Activated CD8-positive, alpha-beta memory T cell treated with anti-CD3 and anti-CD28 coated beads, Interleukin-2, amount 50 U/mL, for 48 hours (primary cell): ENCODE measurements around the gene SMNDC1.

ENCODE experiments used
- DNase-seq: peaks from one replicate; pipeline ENCODE4 v3.0.0-alpha.2; 2020

The SMNDC1 gene

DNA sequence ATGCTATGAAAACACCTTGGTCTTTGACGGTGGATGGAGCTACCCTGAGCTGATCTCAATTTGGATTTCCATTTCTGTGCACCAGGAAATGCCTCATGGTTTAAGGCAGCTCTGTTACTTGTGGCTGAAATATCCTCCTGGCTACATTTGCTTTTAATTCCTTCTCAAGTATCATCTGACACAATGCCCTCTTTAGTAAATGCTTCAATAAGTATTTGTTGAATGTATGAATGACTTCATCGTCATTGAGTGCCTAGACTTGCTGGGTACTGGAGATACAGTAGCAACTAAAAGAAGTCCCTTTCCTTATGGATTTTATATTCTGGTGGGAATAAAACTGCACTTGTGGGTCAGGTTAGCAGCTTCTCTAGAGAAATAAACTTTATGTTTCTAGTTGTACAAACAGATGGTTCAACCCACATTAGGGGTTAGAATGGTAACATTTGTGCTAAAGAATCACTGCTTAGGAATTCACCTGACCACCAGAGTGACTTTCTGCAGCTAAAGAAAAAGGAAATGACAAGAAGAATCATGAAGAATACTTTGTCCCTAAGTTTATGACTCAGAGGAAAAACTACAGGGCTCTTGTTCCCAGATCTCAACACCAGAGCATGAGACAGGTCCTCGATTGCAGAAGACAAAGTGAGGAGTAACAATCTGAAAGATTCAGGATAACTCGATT is 21.8 kb upstream of the SMNDC1 start:
- no peak for DNase-seq

DNA sequence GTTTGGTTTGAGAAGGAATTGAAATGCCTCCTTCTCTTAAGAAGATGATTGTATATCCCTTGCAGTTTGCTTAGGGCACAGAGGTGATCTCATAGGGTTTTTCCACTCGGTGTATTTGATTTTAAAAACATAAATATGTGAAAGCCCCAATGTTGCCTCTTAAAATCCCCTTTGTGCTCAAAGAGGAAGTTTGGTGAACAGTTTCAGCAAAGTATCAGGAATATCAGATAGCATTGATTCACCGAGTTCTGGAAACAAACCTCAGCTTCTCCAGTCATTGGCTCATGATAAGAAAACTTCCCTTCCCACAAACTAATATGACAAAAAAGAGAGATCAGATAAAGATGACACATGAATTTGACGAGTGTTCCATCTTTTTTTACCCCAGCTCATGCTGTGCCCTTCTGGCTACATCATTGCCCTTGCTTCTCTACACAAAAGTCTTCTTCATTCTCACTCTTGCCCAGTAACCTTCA is 20.1 kb upstream of the SMNDC1 start:
- no peak for DNase-seq

DNA sequence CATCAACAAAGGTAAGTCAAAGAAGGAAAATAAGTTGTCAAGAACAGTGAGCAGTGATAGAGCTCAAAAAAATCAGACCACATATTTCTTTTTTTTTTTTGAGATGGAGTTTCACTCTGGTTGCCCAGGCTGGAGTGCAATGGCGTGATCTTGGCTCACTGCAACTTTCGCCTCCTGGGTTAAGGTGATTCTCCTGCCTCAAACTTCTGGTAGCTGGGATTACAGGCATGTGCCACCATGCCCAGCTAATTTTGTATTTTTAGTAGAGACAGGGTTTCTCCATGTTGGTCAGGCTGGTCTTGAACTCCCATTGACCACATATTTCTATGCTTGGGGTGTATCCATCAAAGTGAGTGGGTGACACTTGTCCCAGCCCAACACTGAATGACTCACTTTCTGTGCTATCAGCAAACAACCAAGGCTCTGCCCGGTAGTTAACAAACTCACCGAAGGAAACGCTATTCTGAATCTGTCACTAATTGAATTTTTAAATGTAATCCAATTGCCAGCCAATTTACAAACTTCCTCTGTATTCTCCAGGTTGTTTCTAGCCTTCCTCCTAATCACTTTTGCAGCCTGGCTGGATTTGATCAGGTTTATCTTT is 19.6 kb upstream of the SMNDC1 start:
- no peak for DNase-seq

DNA sequence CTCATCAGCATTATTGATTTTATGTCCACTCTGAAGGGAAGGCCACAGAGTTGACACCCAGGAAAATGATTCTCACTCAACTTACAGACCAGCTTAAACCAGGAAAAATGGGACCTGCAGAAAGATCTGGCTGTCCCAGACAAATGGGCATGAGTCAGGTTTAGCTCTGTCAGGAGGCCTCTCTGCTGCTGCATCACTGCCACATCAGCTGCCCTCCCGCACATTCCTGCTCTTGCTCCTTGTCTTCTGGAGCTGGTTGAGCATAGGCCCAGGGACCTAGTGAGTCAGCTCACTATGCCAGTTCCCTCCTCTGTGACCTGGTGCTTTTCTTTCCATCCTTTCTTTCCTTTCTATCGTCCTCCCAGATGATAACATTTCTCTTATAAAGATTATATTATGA is 18.8 kb upstream of the SMNDC1 start:
- DNase-seq: no peak

DNA sequence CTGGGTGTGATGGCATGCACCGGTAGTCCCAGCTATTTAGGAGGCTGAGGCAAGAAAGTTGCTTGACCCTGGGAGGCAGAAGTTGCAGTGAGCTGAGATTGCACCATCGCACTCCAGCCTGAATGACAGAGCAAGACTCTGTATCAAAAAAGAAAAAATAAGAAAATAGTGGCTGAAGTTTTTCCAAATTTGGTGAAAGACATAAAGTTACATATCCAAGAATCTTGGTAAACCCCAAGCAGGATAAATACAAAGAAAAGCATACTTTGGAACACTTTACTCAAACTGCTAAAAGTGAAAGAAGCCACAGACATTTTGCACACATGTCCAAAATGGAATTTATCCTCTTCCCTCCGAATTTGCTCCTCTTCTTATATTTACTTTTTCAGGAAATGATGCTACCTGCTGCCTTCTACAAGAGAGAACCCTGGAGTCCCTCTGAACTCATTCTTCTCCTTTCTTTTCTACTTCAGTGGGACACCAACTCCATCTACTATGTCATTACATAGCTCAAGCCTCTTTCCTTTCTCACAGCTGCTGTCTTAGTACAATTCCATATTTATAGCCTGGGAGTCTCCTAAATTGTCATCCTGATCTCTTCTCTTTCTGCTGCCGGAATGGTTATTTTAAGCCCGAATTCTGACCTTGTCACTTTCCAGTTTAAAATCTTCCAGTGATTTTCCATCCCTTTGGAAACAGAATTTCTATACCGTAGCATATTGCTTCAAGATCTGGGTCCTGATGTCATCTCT is 17.3 kb upstream of the SMNDC1 start:
- no peak for DNase-seq

DNA sequence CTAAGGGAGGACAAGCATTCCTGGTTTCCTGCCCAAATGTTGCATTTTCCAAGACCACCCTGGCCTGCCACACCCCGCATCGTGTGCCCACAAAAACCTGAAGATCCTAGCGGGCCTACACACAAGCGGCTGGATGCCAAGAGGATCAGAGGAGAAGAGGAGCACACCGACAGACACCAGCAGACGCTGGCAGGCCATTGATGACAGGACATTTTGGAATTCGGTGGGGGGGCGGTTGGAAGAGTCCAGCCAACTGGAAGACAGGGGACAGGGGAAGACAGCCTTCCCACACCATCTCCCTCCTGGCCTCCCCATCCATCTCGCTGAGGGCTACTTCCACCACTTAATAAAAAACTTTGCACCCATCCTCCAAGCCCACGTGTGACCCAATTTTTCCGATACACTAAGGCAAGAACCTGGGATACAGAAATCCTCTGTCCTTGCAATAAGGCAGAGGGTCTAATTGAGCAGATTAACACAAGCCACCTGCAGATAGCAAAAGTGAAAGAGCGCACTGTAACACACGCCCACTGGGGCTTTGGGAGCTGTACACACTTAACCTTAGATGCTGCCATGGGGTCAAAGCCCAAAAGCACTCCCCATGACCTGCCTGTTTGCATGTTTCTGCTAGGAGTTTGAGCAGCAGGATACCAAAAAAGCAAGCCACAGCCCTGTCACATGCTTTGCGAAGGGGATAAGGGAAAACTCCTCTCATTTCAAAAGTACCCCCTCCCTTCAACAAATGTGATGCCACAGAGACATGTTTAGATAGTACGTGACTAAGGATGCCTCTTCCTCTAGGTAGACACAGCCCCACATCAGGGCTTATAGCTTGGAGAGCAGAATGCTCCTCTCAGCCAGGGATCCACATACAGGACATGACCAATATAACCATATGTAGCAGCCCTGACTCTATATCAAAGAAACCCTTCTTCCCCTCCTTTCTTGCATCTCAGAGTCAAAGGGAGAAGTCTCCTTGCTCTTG is 13.4 kb upstream of the SMNDC1 start:
- DNase-seq: no peak

DNA sequence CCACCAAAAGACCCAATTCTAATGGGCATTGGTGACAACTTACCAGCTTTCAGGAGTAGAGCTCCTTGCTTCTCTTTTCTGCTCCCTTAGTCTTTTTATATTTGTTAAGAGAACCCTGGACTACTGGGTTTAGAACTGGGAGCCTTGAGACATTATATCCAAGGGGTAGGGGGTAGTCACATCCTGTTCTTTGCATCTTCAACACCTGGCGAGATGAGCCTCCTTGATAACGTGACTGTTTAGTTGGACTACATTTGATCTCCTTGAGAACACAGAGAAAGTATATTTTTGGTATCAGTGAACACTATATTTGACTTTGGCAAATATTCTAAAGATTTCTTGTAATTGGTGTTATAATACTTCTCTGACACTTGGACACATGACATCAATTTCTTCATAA is 9.0 kb upstream of the SMNDC1 start:
- no peak for DNase-seq

DNA sequence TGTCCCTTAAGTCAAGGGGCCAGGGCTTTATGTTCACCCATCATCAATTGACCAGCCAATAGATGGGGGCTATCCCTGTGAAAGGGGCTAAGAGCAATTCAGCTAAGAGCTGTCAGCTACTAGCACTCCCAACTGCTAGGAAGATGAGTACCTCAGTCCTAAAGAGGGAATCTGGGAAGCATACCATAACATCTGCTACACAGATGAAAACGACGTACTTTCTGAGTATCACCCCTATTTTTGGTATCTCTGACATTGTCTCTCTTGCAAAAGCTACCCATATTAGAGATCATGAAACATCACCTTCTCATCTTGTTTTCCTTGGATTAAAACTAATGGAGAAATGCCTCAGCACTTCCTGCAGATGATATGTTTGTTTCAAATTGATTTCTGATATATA is 7.5 kb upstream of the SMNDC1 start:
- DNase-seq: no peak

DNA sequence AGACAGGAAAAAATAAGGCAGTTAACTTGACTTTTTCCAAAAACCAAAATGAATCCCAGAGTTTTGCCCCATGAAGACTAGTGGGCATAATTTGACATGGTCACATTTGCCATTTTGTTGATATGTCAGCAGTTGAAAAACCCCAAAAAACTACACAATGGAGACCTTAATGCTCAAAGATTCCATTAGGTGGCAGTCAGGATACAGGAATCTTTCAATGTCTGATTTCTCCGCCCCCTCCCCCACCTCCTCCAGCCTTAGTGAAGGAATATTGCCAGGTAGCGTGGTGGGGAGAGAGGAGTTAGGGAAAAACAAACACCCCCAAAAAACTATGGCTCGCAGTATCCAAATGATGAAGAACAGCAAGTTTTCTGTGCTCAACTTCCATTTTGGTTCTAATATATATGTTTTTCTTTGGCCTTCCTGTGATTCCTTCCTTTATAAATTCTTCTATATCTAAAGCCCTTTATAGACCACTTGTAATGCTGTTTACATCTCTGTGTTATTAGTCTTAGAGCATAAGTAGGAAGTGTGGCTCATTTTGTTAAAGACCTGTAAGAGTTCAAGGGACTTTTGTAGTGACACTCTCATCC is 6.7 kb upstream of the SMNDC1 start:
- DNase-seq: no peak

DNA sequence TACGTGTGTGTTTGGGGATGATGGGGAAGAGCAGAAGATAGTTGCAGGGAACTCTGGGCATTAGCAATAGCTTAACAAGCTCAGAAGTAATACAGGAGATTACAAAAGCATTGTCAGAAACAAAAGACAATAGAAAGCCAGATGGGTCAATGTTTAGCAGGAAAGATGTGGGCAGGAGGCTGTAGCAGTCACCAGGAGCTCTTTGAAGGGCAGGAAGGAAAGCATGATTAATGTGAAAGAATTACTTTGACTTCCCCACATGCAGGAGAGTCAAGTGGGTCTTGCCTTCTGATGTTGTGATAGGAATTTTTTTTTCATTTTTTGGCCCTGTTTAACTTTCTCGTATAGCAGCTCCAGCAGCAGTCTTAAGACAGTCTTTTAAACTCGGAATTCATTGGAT is 6.0 kb upstream of the SMNDC1 start:
- DNase-seq: no peak

DNA sequence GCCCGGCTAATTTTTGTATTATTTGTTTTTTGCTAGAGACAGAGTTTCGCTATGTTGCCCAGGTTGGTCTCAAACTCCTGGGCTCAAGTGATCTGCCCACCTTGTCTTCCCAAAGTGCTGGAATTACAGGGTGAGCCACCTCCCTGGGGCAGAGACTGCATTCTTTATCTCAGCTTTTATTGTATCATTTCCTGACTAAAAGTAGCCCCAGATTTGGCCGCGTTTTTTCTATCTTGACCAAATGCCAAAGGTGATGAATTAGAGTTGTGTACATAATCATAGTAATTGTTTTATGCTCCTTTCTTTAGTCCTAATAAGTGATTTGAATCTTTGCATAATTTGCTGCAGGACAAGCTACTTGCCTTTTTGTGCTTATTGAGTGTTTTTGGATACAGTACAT is 3.1 kb upstream of the SMNDC1 start:
- DNase-seq: no peak

DNA sequence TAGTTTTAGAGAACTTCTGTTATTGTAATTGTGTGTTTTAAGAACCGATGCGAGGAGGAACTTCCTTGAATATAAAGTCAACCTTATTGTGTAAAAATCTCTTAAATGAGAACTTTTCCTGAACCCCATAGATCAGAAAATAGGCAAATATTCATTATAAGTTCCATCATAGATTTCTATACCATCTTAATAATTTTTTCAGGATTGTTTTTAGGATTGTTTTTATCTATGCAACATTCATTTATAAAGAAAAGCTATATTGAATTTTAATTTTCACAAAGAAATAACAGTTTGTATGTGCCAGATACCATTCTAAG is 1.7 kb upstream of the SMNDC1 start:
- no peak for DNase-seq

DNA sequence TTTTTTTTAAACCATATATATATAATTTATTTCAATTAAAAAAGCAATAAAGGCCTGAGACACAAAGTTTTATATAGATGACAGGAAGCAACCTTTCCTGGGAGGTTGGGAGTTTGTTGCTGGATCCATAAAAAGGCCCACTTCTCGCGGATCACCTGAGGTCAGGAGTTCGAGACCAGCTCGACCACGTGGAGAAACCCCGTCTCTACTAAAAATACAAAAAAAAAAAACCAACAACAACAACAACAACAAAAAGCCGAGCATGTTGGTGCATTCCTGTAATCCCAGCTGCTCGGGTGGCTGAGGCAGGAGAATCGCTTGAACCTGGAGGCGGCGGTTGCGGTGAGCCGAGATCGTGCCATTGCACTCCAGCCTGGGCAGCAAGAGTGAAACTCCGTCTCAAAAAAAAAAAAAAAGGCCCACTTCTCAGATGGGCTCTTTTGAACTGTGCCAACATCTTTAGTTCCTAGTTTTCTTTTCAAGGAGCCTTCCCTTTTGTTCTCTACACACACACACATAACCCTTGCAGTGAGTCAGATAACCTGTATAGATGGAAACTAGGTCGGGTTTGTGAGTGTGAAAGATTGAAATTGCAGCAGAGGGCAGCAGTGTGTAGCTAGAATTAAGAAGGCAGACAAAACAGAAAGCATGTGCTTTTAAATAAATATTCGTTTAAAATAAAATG is 1.2 kb upstream of the SMNDC1 start:
- no peak for DNase-seq

DNA sequence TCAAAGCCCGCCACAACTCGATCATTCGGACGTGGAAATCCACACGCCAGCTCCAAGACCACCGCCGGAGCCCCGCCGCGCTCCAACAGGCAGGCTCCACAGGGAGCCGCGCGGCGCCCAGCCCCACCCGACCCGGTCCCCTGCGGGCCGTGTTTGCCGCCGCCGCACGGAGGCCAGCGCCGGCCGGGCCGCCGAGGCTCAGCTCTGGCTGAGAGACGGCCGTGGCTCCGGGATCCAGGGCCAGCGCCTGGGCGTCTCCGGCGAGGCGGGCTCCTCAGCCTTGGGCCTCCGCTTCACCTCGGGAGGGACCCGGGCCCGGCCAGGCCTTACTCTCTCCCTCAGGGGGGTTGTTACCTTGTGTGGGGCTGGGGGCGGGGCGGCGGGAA is 333 bp downstream of the SMNDC1 start:
- no peak for DNase-seq

DNA sequence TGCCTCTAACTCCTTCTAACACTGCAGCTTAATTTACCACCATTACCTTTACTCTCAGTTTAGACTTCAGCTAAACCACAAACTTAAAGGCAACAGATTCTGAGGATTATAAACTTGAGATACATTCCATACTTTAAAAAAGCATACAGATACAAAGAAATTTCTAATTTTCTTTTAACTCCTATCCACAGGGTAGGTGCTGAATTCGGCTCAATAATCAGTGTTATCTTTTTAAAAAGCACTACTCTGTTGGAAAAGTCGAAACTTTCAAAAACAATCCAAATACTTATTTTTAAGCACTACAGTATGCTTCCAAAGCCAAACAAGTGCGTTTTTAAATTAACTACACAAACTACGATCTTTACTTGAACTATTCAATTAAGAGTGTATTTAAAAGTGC is 1.0 kb downstream of the SMNDC1 start:
- DNase-seq: no peak

DNA sequence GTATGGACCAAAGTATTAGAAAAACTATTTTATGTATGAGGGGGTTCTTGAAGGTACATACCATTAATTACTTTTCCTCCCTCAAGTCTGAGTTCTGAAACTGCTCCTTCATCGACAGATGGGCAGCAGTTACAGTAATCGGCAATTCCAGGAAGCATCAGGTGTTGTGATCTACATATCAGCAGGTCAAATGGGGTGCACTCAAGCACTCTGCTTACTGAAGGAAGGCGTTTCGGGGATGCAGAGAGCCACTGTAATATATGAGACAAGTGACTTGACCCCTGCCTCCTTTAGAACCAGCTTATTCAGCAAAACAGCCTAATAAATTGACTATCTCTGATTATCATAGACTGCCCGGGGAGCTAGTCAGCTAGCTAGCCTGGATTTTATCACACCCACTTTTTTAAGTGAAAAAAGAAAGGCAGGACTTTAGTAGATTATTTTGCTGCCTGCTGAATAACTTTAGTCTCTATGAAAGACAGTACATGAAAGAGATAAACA is 4.2 kb downstream of the SMNDC1 start:
- no peak for DNase-seq

DNA sequence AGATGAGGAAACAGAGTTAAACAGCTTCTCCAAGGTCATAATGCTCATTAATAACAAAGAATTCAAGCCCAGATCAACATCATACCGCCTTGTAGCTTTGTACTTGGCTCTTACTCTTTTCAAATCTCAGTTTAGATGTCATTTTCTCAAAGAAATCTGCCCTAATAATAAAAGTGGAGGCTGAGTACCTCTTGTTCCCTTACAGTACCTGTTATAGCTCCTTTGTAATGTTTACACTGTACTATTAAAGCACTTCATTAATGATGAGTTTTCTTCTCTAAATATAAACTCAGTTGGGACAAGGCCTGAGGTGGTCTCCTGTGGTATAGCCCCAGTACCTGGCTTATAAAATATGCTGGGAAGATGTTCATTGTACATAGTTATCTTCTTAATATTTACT is 7.8 kb downstream of the SMNDC1 start:
- no peak for DNase-seq

DNA sequence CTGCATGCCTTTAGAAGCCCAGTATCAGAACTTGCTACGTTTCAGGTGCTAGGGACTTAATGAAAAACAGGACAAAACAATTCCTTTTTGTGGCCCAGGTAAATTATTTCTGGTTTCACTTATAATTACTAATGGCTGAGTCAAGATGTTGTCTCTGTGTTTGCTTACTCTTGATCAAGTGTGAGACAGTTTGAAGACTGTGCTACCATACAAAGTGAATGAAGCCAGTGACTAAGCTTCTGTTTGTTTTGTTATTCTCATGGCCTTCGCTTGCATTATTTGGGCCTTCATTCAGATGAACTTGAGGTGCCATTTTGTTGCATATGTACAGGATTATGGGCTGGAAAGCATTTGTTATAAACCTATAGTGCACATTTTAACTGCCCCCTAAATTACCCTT is 17.9 kb downstream of the SMNDC1 start:
- no peak for DNase-seq

DNA sequence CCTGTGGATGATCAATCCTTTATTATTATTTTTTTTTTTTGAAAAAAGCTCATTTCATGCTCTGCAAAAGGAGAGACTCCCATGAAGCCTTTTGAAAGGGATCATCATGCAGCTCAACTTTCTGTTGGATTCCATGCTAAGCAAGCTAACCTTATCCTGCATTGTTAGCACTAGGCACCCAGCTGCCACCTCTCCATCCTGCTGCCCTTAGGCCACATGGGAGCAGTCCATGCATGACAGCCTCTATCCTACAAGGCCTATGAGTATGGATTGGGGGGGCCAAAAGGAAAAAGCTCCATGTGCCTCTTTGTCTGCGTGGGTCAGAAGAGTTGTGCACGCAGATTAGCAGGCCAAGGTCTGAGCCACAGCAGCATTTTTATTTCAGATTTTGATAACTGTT is 19.2 kb downstream of the SMNDC1 start:
- DNase-seq: no peak

DNA sequence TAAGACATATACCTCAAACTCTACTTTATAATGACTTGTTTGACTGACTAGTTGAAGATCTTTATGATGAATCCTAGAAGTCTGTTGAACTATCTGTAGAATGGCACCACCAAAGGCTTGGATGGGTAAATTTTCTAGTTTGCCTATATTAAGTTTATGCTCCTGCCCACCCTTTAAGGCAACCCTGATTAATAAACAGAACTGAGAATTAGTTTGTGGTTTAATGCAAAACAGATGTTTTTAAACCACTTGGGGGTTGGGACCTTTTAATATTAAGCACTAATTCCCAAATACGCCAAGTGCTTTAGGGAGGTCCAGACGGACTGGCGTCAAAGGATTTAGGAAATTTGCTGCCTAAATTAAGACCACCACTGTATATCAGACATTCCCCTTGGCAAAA is 20.5 kb downstream of the SMNDC1 start:
- DNase-seq: no peak

DNA sequence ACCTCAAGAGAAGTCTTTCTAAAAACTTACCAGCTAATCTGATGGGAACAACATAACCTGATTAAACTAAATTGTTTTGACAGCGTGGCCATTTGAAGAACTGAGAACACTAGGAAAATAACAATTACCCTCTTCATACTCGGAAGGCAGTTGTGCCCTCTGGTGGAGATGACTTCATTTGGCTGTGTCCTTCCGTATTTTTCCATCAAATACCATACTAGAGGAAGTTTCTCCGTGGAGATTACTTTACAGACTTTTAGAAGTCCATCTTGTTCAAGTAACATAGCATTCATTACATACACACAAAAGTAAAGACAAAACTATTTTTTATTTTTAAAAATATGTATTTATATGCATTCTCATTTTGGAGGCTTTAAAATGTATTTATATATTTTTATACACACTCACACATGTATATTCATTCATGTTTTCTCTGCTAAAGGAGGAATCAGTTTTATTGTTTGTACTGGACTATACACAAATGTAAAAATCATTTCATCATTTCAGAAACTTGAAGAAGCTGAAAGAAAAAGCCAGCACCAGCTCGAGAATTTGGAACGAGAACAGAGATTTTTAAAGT is 25.2 kb downstream of the SMNDC1 start:
- no peak for DNase-seq
